A549 (cell line): ENCODE results near the gene TENM3.

Source experiments
- CBX8 ChIP-seq: fragments of 200-600 bp; sonication (generic); IDR thresholded peaks from 2 replicates; pipeline ENCODE4 v1.6.1; 2016
- CHD2 ChIP-seq: fragments of 150-350 bp; IDR thresholded peaks from 2 replicates; pipeline ENCODE4 v1.6.1; 2014; ENCODE audit warnings: low read length; ENCODE audit not compliant: partially characterized antibody
- EP300 ChIP-seq, 2 experiments: fragments of >200 bp; sonication (Bioruptor Twin); formaldehyde crosslinking; IDR thresholded peaks; 2 replicates in 1 of 2; 3 replicates in 1 of 2; pipeline ENCODE4 v1.6.1; 2016 to 2017
- HDAC2 ChIP-seq: fragments of 200-600 bp; sonication (generic); IDR thresholded peaks from 2 replicates; pipeline ENCODE4 v1.6.1; 2016
- JUN ChIP-seq, 2 experiments: fragments of >200 bp; sonication (Bioruptor Twin); formaldehyde crosslinking; IDR thresholded peaks; 2 replicates in 1 of 2; 3 replicates in 1 of 2; pipeline ENCODE4 v1.6.1; 2016 to 2017
- MAX ChIP-seq: IDR thresholded peaks from 2 replicates; pipeline ENCODE4 v1.6.1; 2012
- MYC ChIP-seq: IDR thresholded peaks from 2 replicates; pipeline ENCODE4 v1.6.1; 2012; ENCODE audit warnings: mild to moderate bottlenecking, inconsistent platforms, low read length, improper control_type of control experiment, borderline replicate concordance
- NPAS2 ChIP-seq: fragments of 250-450 bp; sonication (Bioruptor Pico); IDR thresholded peaks from 2 replicates; pipeline ENCODE4 v1.8.0; 2022; ENCODE audit warnings: mild to moderate bottlenecking, moderate library complexity, borderline replicate concordance
- PHF8 ChIP-seq: fragments of 200-600 bp; sonication (generic); IDR thresholded peaks from 2 replicates; pipeline ENCODE4 v1.6.1; 2016; ENCODE audit warnings: low read depth, mild to moderate bottlenecking, antibody characterized with exemption, moderate library complexity, borderline replicate concordance
- POLR2A ChIP-seq: IDR thresholded peaks from 2 replicates; pipeline ENCODE4 v1.6.1; 2012; ENCODE audit warnings: mild to moderate bottlenecking, low read length
- ZFP36 ChIP-seq: fragments of 450-650 bp; IDR thresholded peaks from 2 replicates; pipeline ENCODE4 v1.6.1; 2014; ENCODE audit warnings: borderline replicate concordance; ENCODE audit not compliant: partially characterized antibody
- ZSCAN20 ChIP-seq: fragments of 250-450 bp; sonication (Bioruptor Pico); IDR thresholded peaks from 2 replicates; pipeline ENCODE4 v1.8.0; 2022; ENCODE audit warnings: mild to moderate bottlenecking, moderate library complexity
- TF ChIP-seq, protein P1 (sequence below): fragments of >200 bp; sonication (Bioruptor Twin); formaldehyde crosslinking; IDR thresholded peaks from 3 replicates; pipeline ENCODE4 v1.5.1; 2016
- TF ChIP-seq, protein P2 (sequence below): fragments of 150-350 bp; IDR thresholded peaks from 2 replicates; pipeline ENCODE4 v1.6.1; 2014; ENCODE audit warnings: low read depth, mild to moderate bottlenecking, low read length

DNA sequence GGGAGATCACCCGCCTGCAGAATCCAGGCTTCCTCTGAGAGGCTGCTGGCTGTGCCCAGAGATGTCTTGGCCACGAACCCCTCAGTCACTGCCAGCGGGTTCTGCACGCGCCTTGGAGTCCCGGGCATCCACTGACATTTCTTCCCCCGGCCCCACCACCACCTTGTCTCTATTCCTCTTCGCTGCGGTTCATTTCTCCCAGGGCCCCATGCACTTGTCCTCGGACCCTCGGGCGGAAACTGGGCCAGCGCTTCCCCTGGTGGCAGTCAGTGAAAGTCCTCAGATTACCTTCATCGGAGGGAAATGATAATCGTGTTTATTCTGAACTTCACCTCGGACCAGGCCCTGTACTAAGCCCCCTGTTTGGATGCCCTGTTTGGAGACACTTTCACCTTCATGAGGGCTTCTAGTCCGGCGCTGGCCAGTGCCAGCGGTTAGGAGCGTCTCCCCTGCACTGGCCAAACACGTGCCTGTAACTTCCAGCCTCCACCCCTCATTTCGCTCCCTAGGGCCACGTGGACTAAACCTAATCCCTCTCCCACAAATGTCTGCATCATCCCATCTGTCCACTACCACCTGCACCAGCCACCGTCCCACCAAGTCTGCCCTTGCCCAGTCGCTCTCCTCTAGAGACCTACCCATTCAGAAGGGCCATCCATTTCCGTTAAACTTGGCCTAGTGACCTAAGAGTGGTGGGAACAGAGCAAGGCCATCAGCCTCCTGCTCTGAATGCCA, 592.0 kb downstream of the TENM3 start:
- TF ChIP-seq, protein P1, sequence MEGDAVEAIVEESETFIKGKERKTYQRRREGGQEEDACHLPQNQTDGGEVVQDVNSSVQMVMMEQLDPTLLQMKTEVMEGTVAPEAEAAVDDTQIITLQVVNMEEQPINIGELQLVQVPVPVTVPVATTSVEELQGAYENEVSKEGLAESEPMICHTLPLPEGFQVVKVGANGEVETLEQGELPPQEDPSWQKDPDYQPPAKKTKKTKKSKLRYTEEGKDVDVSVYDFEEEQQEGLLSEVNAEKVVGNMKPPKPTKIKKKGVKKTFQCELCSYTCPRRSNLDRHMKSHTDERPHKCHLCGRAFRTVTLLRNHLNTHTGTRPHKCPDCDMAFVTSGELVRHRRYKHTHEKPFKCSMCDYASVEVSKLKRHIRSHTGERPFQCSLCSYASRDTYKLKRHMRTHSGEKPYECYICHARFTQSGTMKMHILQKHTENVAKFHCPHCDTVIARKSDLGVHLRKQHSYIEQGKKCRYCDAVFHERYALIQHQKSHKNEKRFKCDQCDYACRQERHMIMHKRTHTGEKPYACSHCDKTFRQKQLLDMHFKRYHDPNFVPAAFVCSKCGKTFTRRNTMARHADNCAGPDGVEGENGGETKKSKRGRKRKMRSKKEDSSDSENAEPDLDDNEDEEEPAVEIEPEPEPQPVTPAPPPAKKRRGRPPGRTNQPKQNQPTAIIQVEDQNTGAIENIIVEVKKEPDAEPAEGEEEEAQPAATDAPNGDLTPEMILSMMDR, result no peak
- no peak for TF ChIP-seq EP300 (IDR thresholded peaks at IDR 0.05)
- TF ChIP-seq, protein P2, sequence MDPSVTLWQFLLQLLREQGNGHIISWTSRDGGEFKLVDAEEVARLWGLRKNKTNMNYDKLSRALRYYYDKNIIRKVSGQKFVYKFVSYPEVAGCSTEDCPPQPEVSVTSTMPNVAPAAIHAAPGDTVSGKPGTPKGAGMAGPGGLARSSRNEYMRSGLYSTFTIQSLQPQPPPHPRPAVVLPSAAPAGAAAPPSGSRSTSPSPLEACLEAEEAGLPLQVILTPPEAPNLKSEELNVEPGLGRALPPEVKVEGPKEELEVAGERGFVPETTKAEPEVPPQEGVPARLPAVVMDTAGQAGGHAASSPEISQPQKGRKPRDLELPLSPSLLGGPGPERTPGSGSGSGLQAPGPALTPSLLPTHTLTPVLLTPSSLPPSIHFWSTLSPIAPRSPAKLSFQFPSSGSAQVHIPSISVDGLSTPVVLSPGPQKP, result no peak
- TF ChIP-seq ZSCAN20 (CRISPR knock-in tag), result no peak
- no peak for TF ChIP-seq MYC
- no peak for TF ChIP-seq HDAC2
- TF ChIP-seq CHD2, result no peak
- no peak for TF ChIP-seq CBX8
- TF ChIP-seq ZFP36, result no peak
- TF ChIP-seq MAX, result no peak
- TF ChIP-seq PHF8, result no peak
- TF ChIP-seq POLR2A, result no peak
- TF ChIP-seq NPAS2 (CRISPR knock-in tag), result no peak
- TF ChIP-seq JUN (IDR thresholded peaks at IDR 0.05), result no peak
